COLO829 (cell line): ENCODE results near the gene ROCK2.
"Not testable (repeated sequence)": the region's sequence is repeated elsewhere in the genome, so short reads cannot be mapped to it uniquely, and the experiment has no call there.

ENCODE experiments used
- DNase-seq: peaks from one replicate; pipeline ENCODE4 v3.0.0; 2012; ENCODE audit warnings: low spot score

Gene ROCK2

DNA sequence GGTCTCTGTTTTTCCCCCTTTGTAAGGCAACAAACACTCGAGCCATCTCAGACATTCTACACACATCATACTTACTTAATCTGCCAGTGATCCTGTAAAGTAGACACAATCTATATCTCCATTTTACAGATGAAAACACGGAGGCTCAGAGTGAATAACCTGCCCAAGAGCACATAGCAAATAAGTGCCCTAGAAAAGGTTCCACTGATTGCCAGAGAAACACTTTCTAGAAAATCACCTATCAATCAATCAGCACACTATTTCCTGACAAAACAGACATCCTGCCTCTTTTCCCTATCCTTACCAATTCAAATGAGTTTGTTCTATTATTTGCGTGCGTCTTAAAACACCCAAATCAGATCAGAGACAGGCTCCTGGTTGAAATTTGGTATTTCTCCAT is 165.2 kb downstream of the ROCK2 start:
- no peak for DNase-seq

DNA sequence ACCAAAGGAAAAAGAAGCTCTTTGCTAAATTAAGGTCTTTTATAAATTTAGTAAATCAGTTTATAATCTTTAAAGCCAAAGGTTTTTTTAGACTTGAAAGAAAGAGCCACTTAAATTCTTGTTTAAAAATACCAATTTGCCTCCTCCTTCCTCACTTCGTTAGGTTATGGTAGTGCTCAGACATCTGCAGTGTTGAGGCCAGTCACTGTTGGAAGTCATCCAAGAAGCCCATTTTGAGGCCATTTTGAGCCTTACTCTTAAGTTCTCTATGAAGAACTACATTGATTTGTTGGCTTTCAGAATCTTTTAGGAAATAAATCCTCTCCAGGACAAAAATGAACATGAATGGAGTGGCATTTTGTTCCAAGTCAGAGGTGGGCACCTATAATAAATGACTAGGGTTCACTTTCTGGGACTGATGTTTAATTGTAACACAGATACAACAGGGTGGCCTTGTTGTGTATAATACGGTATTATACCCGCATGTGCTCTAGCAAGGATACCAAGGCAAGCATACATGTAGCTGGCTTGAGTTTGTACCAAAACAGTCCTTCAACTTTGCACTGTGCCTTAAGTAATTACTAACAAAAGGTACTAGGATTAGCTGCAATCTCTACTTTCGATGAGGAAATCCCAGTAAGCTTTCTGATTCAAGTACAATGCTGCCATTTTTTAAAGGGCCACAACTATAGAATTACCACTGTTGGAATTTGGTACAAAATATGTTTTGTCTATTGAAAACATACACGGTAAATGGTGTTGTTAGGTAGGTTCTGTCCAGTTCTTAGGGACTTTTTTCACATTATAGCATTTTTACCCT is 166.4 kb downstream of the ROCK2 start:
- no peak for DNase-seq

DNA sequence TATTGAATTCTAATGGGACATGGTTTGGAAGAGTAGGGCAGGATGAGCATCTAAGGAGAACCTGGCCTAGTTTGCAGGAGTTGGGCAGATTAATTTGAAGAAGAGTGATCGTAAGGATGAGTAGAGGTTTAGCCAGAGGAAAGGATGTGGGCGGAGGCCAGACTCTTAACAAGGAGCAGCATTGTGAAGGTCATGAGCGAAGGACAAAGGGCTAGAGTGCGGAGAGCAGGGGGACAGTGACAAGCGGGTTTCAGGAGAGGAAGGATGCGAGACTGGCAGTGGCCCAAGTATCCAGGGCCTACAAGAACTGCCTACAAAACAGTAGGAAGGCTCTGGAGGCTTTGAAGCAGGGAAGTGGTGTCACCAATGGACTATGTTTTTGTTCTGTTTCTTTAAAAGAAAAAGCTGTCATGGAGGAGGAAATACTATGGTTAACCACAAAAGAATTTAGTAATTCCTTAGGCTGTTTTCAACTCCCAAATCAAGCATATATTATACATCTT is 169.1 kb downstream of the ROCK2 start:
- DNase-seq, result peak; percentile 82

DNA sequence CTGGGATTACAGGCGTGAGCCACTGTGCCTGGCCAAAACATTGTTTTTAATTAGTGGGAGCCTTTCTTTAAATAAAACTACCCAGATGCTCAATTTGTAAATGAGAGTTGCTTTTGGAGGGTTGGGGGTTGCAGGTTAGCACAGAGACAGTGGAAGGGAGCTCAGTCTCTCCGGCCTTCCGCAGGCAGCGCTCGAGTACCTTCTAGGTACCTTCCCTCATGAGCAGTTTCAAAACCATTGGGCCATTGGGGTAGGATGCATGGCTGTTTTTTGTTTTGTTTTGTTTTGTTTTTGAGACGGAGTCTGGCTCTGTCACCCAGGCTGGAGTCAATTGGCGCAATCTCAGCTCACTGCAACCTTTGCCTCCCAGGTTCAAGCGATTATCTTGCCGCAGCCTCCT is 170.2 kb downstream of the ROCK2 start:
- no peak for DNase-seq

DNA sequence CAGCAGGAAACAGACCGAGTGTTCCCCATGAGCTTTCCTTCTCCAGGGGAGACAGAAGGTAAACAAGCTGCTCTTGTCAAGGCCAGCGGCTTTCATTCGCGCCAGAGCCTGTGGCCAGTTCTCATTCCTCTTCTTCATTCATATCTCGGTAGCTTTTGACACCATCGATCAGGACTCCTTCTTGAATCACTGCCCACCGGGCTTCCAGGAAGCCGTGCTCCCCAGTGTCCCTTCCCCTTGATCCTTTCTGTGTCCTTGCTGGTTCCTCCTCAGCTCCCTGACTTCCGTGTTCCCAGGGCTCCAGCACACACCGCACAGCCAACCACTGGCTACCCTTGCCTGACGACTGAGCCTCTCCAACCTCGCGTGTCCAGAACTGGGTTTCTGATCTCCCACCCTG is 175.1 kb downstream of the ROCK2 start:
- DNase-seq, result no peak

DNA sequence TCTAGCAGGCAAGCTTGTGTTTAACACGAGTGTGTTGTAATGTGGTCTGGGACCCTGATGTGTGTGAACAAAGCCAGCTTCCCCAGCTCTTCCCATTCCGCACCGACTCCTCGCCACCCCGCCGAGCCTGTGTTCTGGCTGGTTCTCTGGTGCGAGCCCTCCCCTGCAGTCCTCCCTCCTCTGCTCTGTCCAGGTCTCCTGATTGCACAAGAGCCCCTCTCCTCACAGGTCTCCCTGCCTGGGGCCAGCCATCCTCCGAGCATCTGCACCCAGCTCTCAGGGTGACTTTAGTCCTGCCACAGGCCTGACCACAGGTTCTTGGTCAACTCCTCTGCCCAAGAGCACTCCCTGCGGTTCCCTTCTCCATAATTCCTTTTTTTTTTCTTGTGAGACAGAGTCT is 175.9 kb downstream of the ROCK2 start:
- DNase-seq, result no peak

DNA sequence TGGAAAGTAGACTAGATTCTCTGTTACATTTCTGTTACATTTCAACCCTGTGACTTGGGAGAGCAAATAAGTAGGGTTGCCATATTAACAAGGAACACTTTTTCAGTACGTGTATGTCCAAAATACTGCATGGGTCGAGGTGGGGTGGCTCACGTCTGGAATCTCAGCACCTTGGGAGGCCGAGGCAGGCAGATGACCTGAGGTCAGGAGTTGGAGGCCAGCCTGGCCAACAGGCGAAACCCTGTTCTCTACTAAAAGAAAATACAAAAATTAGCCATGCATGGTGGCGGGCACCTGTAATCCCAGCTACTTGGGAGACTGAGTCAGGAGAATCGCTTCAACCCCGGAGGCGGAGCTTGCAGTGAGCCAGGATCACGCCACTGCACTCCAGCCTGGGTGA is 178.0 kb downstream of the ROCK2 start:
- DNase-seq, result no peak

DNA sequence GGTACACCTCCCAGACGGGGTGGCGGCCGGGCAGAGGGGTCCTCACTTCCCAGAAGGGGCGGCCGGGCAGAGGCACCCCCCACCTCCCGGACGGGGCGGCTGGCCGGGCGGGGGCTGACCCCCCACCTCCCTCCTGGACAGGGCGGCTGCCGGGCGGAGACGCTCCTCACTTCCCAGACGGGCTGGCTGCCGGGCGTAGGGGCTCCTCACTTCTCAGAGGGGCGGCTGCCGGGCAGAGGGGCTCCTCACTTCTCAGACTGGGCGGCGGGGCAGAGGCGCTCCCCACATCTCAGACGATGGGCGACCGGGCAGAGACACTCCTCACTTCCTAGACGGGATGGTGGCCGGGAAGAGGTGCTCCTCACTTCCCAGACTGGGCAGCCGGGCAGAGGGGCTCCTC is 179.4 kb downstream of the ROCK2 start:
- DNase-seq, result not testable (repeated sequence)

DNA sequence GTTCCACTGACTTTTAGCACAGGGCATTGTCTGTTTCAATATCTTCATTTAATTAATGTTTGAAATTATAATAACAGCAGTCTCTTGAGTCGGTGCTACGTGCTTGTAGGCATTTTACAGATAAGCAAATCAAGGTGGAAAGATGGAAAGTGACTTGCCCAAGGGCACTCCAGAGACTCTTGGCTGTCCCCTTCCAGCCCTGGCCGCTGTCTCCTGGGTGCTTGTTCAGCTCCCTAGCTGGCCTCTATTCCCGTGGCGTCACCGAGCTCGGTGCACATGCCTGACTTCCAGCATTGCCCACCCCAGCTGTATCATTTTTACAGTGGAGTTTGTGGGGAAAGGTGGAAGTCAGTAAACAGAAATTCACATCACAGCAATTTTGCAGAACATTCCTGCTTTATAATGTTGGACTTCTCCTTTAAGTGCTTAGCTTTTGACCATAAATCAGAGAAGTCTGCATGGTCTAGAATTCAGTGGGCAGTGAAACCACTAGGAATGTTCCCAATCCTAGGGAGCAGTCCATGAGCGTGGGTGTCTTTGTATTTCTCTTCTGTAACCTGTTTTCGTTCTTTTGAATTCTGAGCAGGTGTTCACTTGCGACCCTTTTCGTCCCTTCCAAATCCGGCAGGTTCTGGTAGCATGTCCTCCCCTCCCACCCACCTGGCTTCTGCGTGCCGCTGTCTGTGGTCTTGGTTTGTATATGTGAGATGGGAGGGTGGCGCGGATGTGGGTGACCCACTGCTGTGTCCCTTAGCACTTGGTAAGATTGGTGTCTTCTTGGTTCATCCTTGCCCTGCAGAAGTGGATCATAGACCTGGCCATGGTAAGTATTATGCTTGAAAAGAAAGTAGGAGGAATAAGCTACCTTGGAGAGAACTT is 180.8 kb downstream of the ROCK2 start:
- no peak for DNase-seq

DNA sequence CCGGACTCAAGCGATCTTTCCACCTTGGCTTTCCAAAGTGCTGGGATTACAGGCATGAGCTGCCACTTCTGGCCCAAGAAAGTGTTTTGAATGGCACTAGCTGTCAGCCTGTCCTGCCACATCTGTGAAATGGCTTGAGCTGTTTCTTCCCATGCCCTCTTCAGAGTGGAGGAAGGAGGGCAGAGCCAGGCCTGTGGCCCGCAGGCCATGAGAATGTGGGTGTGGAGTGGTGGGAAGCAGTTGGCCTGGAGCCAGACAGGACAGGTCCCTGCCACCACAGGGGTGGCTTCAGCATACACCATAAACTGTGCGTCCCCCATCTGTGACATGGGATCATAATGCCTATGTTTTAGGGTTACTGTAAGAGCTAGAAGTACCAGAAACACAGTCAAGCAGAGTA is 182.7 kb downstream of the ROCK2 start:
- DNase-seq, result no peak

DNA sequence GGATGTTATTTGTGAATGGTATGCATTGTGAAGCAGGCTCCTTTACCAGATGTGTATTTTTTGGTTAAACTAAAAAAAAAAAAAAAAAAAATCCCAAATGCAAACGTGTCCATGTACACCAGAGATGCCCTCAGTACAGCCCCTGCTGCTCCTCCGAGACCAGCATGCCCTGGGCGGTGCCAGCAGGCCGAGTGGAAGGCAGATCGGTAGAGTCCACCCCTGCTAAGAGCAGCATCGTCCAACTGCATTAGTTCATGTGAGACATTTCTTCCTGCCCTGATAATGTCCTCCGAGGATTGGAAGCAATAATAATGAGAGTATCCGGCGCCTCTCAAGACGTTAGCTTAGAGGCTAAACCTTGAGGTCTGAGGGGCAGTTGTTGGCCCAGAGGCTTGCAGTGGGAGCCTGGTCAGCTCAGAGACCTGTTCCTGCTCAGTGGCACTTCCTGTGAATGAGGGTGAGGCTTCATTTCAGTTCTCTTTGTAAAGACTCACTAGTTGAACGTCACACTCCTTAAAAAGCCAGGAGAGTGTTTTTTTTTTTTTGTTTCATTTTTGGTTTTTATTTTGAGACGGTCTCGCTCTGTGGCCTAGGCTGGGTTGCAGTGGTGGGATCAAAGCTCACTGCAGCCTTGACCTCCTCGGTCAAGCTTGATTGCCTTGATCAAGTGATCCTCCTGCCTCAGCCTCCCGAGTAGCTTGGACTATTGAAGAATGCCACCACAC is 183.5 kb downstream of the ROCK2 start:
- DNase-seq, result no peak

DNA sequence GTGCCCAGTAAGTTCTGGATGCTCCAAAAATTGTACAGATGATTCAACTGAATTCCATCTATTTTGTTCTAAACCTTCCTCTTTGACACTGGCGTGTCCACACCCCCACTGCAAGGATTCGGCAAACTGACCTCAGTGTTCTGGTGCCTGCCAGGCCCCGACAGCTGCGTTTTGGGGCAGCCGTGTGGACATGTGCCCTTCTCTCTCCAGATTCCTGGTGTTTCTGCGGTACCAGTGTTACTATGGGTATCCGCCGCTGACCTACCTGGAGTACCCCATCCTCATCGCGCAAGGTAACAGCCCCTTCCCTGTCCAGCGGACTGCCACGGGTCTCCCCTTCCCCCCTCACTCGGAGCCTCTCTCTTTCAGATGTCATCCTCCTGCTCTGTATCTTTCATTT is 184.2 kb downstream of the ROCK2 start:
- DNase-seq, result no peak

DNA sequence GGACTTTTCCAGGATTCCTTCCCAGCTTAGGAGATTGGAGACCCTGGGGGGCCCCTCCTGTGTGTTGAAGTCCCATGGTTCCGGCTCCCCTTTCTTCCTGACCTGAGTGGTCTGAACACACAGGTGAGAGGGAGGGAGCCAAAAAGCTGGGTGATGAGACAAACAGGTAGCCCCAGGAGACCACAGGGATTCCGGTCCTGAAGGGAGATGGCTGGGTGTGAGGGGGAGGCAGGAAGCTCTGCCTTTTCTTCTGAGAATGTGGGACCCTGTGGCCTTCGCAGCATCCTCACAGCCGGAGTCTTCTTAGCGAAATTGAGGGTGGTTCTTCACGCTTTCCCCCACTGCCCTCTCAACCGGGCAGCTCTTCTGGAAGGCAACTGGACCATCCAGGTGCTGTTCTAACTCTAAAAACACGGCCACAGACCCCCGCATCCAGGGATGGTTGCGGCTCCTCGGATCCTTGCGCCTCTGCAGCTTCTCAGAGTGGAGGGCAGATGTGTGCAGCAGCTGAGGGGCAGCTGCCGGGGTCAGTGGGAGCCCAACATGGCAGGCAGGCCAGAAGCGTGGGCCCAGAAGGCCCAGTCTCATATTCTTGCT is 184.8 kb downstream of the ROCK2 start:
- DNase-seq, result no peak

DNA sequence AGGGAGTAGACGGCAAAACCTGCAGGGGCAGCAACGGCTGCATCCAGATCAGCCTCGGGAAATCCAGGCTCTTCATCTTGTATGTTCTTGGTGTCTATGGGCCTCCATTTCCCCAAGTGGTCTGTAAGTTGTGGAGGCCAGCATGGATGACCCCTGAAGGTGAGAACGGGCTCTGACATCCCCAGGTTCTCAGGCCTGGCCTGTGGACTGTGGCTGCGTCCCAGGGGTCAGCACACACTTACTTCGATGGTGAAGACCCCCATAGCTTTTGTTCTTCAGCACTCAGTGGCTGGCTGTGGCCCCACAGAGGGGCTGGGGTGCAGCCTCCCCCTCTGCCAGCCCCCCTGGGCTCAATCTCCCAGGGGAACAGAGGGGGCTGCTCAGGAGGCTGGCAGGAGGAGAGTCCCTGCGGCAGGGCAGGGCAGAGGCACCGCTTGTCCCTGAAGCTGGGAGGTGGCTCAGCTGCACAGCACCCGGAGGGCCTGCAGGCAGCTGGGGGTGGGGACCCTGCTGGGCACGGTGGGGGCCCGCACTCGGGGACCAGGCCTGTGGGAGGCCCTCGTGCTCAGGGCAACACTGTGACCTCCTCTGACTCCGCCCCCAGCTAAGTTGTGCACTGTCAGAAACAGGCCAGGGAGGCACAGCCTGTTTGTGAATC is 185.4 kb downstream of the ROCK2 start:
- no peak for DNase-seq

DNA sequence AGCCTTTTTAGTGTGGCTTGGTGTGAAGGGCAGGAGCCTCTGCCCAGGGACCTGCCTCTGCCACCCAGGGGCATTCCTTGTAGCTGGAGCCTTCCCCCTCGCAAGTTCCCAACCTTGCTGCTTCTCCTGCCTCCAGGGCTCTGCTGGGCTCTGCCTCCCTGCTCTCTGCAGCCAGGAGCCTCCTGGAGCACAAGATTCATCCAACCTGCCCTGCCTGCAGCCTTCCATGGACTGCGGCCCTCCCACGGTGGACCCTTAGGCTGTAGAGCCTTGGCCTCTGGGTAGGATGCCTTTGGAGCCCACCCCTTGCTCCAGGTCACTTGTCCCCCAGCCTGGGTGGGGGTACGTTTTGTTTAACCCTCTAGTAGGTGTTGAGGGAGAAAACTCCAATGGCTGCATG is 186.7 kb downstream of the ROCK2 start:
- DNase-seq, result no peak

DNA sequence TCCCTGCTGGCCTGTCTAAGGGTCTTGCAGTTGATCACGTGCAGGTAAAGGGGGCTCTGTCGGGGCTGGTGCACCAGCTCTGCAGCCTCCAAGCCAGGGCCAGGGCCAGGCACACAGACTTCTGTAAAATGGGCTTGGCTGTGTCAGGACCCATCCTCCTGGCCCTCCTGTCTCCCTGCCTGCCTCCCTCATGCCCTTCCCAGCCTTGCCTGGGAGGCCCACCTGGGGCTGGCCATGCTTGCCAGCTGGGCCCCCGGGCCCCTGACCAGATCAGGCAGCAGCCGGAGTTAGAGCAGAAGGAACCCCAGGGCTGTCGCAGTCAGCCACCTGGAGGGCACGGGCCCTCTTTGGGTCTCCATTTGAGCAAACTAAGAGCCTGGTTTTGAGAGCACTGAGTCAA is 187.1 kb downstream of the ROCK2 start:
- no peak for DNase-seq

DNA sequence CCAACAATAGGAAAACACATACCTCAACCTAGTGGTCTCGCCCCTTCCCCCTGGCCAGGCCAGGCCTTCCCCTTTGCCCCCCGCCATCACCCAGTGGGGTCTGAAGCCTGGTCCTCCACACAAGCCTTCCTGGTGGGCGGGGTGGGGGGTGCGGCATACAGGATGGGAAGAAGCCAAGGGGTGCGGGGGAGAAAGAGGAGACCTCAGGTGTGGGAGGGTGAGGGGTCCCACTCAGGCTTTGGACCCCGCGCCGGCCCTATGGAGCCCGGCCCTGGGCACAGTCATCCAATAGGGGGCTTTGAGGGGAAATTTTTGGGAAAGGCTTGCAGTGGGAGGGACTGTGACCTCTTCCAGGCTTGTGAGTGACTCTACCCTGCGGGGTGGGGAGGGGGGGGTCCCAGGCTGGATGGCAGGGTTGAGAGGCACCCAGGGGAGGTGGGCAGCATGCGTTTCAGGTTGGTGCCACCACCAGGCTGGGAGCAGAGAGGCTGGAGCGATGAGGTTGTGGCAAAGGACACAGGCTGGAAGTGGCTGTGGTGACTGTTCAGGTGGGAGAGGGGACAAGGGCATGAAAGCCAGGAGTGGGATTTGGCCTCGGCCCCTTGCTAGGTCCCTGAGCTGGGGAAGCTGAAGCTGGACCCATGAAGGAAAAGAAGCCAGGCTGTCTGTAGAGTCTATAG is 187.9 kb downstream of the ROCK2 start:
- DNase-seq, result no peak

DNA sequence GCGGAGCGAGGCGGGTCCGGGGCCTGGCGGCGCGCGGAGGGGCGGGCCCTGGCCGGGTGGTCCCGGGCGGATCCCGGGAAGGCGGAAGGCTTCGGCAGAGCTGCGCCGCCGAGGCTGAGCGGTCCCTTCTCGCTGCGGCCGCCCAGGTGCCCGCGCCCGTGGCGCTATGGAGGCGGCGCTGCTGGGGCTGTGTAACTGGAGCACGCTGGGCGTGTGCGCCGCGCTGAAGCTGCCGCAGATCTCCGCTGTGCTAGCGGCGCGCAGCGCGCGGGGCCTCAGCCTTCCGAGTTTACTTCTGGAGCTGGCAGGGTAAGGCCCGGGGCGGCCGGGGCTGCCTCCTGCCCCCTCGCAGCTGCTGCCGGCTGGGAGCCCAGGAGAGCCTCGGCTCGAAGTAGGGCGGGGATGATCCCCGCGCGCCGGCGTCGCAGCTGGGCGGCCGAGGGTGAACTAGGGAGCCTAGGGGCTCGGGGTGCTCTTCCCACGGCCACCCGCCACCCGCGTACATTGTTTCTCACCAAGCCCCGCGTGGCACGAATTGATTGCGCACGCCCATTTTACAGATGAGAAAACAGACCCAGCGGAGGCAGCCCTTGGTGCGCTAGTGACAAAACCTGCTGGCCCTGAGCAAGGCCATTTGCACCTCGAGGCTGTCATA is 188.9 kb downstream of the ROCK2 start, which contains the start of gene SLC66A3:
SLC66A3 (plus strand) TSS at position 87 of the 655 bp plus-strand sequence; CDS start at position 167, 80 bp downstream.
- no peak for DNase-seq

DNA sequence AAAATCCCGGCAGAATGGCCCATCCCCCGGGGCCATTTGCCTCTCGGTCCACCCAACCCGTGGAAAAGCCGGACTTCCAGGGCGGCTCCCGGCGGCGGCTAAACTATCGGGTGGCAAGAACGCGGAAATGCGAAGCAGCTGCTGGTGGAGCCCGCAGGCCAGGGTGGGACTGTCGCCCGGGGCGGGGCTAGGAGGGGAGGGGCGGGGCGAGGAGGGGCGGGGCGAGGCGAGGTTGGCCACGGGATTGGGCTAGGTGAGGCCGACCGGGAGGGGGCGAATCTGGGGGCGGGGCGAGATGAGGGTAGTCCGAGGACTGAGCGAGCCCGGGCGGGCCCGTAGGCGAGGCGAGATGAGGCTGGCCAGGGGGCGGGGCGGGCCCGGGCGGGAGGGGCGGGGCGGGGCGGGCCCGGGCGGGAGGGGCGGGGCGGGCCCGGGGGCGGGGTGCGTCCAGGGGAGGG is 189.5 kb downstream of the ROCK2 start:
- peak; percentile 100 for DNase-seq
